ENCODE measurements around the gene MMADHC. TPM values are rescaled to one million over a fixed set of nuclear protein-coding genes. Genes with fewer than 3 reads are reported as not detected.

Gene MMADHC

GRCh38 chr2:149526689-149527088 is 60.9 kb downstream of the MMADHC start:
- H3K9me3 ChIP-seq (ENCODE audit: control insufficient read depth, low read length), result no peaks in the 10 kb centered on the region
- H3K9ac ChIP-seq (ENCODE audit: low read length), result no peak overlapping the region
- no peaks in the 10 kb centered on the region for H3K36me3 ChIP-seq (ENCODE audit: control insufficient read depth in 1 of 2, insufficient read depth in 2 of 2, low read depth in 1 of 2, low read length in 2 of 2)
- peaks cover 0 to 2% of the 10 kb centered on the region in 2 experiments for H3K27me3 ChIP-seq (ENCODE audit: control insufficient read depth in 1 of 2, insufficient read depth in 1 of 2, low read length in 2 of 2)
- H2BK15ac ChIP-seq (ENCODE audit: low read depth, poor library complexity, severe bottlenecking), result no peak overlapping the region
- H2AK5ac ChIP-seq (ENCODE audit: low read length, severe bottlenecking), result no peak overlapping the region
- no peak overlapping the region for H4K91ac ChIP-seq (ENCODE audit: low read length)
- no peaks in the 10 kb centered on the region for H3K79me1 ChIP-seq (replicated peaks; ENCODE audit: low read length, poor library complexity, severe bottlenecking)
- WGBS, result 100% methylated on average over 1 of the region's 2 CpGs
- H3K27ac ChIP-seq (ENCODE audit: low read length, poor library complexity, severe bottlenecking), result no peak overlapping the region
- no peaks in the 10 kb centered on the region for H3K4me1 ChIP-seq (ENCODE audit: control insufficient read depth, insufficient read depth, low read depth, low read length)
- H4K8ac ChIP-seq (ENCODE audit: low read length), result no peak overlapping the region
- no peak overlapping the region for H3K23ac ChIP-seq (ENCODE audit: low read length in 2 of 2)
- DNase-seq, result no peak
- no peak overlapping the region for H2BK12ac ChIP-seq (ENCODE audit: low read length in 2 of 2)
- H3K4ac ChIP-seq (ENCODE audit: low read depth in 1 of 2, low read length in 2 of 2), result no peak overlapping the region
- no peak overlapping the region for H3K4me3 ChIP-seq (ENCODE audit: insufficient read depth in 1 of 2, low read depth in 1 of 2, low read length in 2 of 2)
- no peak overlapping the region for H3K14ac ChIP-seq (ENCODE audit: low read length in 2 of 2)
- no peak overlapping the region for H3K4me2 ChIP-seq (ENCODE audit: low read length, poor library complexity, severe bottlenecking)
- H3K18ac ChIP-seq (ENCODE audit: low read depth in 1 of 2, low read length in 2 of 2), result no peak overlapping the region
- no peak overlapping the region for H2BK120ac ChIP-seq (ENCODE audit: low read depth, low read length)
- no peak overlapping the region for H2AFZ ChIP-seq (ENCODE audit: low read depth, low read length)
- no peak overlapping the region for H2BK5ac ChIP-seq (ENCODE audit: low read depth, low read length, poor library complexity, severe bottlenecking)

- Histone ChIP-seq H4K8ac (ENCODE audit: low read length) (no peak overlapping the region), H3K79me1 (replicated peaks; ENCODE audit: low read length, poor library complexity, severe bottlenecking) (no peaks in the 10 kb centered on the region), H3K4ac (ENCODE audit: low read depth in 1 of 2, low read length in 2 of 2) (no peak overlapping the region), H3K23ac (ENCODE audit: low read length in 2 of 2) (no peak overlapping the region), H3K14ac (ENCODE audit: low read length in 2 of 2) (no peak overlapping the region), H3K27ac (ENCODE audit: low read length, poor library complexity, severe bottlenecking) (no peak overlapping the region), H3K4me1 (ENCODE audit: control insufficient read depth, insufficient read depth, low read depth, low read length) (no peaks in the 10 kb centered on the region), H2AFZ (ENCODE audit: low read depth, low read length) (no peak overlapping the region), H3K9ac (ENCODE audit: low read length) (no peak overlapping the region), H3K4me3 (ENCODE audit: insufficient read depth in 1 of 2, low read depth in 1 of 2, low read length in 2 of 2) (no peak overlapping the region), H2AK5ac (ENCODE audit: low read length, severe bottlenecking) (no peak overlapping the region), H3K27me3 (ENCODE audit: control insufficient read depth in 1 of 2, insufficient read depth in 1 of 2, low read length in 2 of 2) (no peaks in the 10 kb centered on the region), H2BK12ac (ENCODE audit: low read length in 2 of 2) (no peak overlapping the region), H4K91ac (ENCODE audit: low read length) (no peak overlapping the region), H3K9me3 (ENCODE audit: control insufficient read depth, low read length) (no peaks in the 10 kb centered on the region), H2BK15ac (ENCODE audit: low read depth, poor library complexity, severe bottlenecking) (no peak overlapping the region), H2BK5ac (ENCODE audit: low read depth, low read length, poor library complexity, severe bottlenecking) (no peak overlapping the region), H3K36me3 (ENCODE audit: control insufficient read depth in 1 of 2, insufficient read depth in 2 of 2, low read depth in 1 of 2, low read length in 2 of 2) (no peaks in the 10 kb centered on the region), H3K4me2 (ENCODE audit: low read length, poor library complexity, severe bottlenecking) (no peak overlapping the region), H2BK120ac (ENCODE audit: low read depth, low read length) (no peak overlapping the region), H3K18ac (ENCODE audit: low read depth in 1 of 2, low read length in 2 of 2) (no peak overlapping the region)
- no peak for DNase-seq
- WGBS, result 90% methylated on average over 9 of the region's 9 CpGs
Measured at GRCh38 chr2:149525323-149525722, 62.3 kb downstream of the MMADHC start.

Small RNA genes lying within 50 kb of the gene (small RNA-seq; reads per million reads assigned to genes)
- not detected for gene RNU6-601P (ENCODE audit: low read depth)

Data from mesenchymal stem cell (in vitro differentiated cells and primary cell).